Renal pelvis (tissue), 4 donors: Measurements from ENCODE around the gene SMG9. TPM values are rescaled to one million over a fixed set of nuclear protein-coding genes. Genes with fewer than 3 reads are reported as not detected.
"Not testable (repeated sequence)": the region's sequence is repeated elsewhere in the genome, so short reads cannot be mapped to it uniquely, and the experiment has no call there.

Experiments used
- DNase-seq: peaks from one replicate; pipeline ENCODE4 v3.0.0-alpha.2; 2013
- polyA plus RNA-seq, 3 donors: library from polyadenylated mRNA; unstranded; fragments of 120-200 nt; gene quantifications; one replicate each; pipeline ENCODE4 v1.2.1, GENCODE V29; 2013; ENCODE audit not compliant: insufficient read length in 3 of 3

Gene SMG9
- polyA plus RNA-seq, 3 donors = 53.0 to 62.8 (median 57.0) TPM

GRCh38 chr19:43695985-43696704, 58.6 kb downstream of the SMG9 start:
- no peak for DNase-seq

GRCh38 chr19:43694553-43694952, 60.2 kb downstream of the SMG9 start:
- no peak for DNase-seq

- no peak for DNase-seq
Observed at GRCh38 chr19:43692877-43693276, 61.9 kb downstream of the SMG9 start.

GRCh38 chr19:43692385-43692784, 62.4 kb downstream of the SMG9 start:
- DNase-seq = no peak

GRCh38 chr19:43691755-43692154, 63.0 kb downstream of the SMG9 start:
- no peak for DNase-seq

GRCh38 chr19:43690890-43691289, 63.9 kb downstream of the SMG9 start:
- no peak for DNase-seq

- DNase-seq = no peak
Observed at GRCh38 chr19:43690444-43690843, 64.3 kb downstream of the SMG9 start.

GRCh38 chr19:43688059-43688701, 66.6 kb downstream of the SMG9 start:
- DNase-seq = no peak

- DNase-seq = no peak
Observed at GRCh38 chr19:43687660-43687997, 67.1 kb downstream of the SMG9 start.

- no peak for DNase-seq
Observed at GRCh38 chr19:43684326-43684725, 70.4 kb downstream of the SMG9 start.

- no peak for DNase-seq
Observed at GRCh38 chr19:43683905-43684304, 70.9 kb downstream of the SMG9 start.

GRCh38 chr19:43682824-43683661, 71.7 kb downstream of the SMG9 start:
- no peak for DNase-seq

- DNase-seq = not testable (repeated sequence)
Observed at GRCh38 chr19:43682269-43682668, 72.5 kb downstream of the SMG9 start.

- no peak for DNase-seq
Observed at GRCh38 chr19:43681821-43682220, 72.9 kb downstream of the SMG9 start.

GRCh38 chr19:43678512-43679261, 76.1 kb downstream of the SMG9 start:
- DNase-seq = no peak

Other genes with a start within 250 kb of the SMG9 start
- gene ETHE1, start 227.8 kb downstream of the SMG9 start, polyA plus RNA-seq = 10 to 100 TPM; 25.5 to 30.8 (median 28.3) TPM
- 1 to 10 TPM; 2.7 to 3.0 (median 2.9) TPM for gene ZNF575, start 221.8 kb downstream of the SMG9 start, polyA plus RNA-seq
- gene XRCC1, start 179.4 kb downstream of the SMG9 start, polyA plus RNA-seq = 10 to 100 TPM; 59.8 to 78.8 (median 71.2) TPM
- gene PINLYP, start 179.2 kb downstream of the SMG9 start, polyA plus RNA-seq = 10 to 100 TPM; 16.1 to 24.2 (median 20.2) TPM
- gene IRGQ, start 158.8 kb downstream of the SMG9 start, polyA plus RNA-seq = 10 to 100 TPM; 12.1 to 21.0 (median 18.3) TPM
- gene ZNF576, start 158.4 kb downstream of the SMG9 start, polyA plus RNA-seq = 10 to 100 TPM; 11.1 to 13.8 (median 12.7) TPM
- 1 to 10 TPM in 2 of 3 donors, under 1 TPM in 1; 0.48 to 2.5 (median 1.8) TPM for gene SRRM5, start 142.9 kb downstream of the SMG9 start, polyA plus RNA-seq
- 100 to 1,000 TPM; 107 to 138 (median 127) TPM for gene ZNF428, start 135.3 kb downstream of the SMG9 start, polyA plus RNA-seq
- 10 to 100 TPM; 55.2 to 64.2 (median 61.2) TPM for gene CADM4, start 115.1 kb downstream of the SMG9 start, polyA plus RNA-seq
- 10 to 100 TPM in 1 of 3 donors, 1 to 10 TPM in 2; 8.5 to 10.1 (median 9.8) TPM for gene PLAUR, start 84.8 kb downstream of the SMG9 start, polyA plus RNA-seq
- not detected for gene IRGC, start 38.9 kb downstream of the SMG9 start, polyA plus RNA-seq
- gene KCNN4, start 26.0 kb upstream of the SMG9 start, polyA plus RNA-seq = 1 to 10 TPM; 1.7 to 2.3 (median 1.7) TPM
- under 1 TPM; 0.53 to 0.56 (median 0.55) TPM for gene LYPD5, start 47.5 kb upstream of the SMG9 start, polyA plus RNA-seq
- gene ZNF283, start 72.4 kb upstream of the SMG9 start, polyA plus RNA-seq = 10 to 100 TPM; 11.3 to 27.7 (median 22.3) TPM
- 10 to 100 TPM; 10.2 to 19.5 (median 14.5) TPM for gene ZNF404, start 129.0 kb upstream of the SMG9 start, polyA plus RNA-seq
- 10 to 100 TPM; 25.5 to 32.2 (median 30.1) TPM for gene ZNF45, start 180.3 kb upstream of the SMG9 start, polyA plus RNA-seq
- 1 to 10 TPM; 6.0 to 9.0 (median 8.0) TPM for gene ZNF221, start 196.3 kb upstream of the SMG9 start, polyA plus RNA-seq
- 10 to 100 TPM; 13.1 to 15.9 (median 14.5) TPM for gene ZNF155, start 229.2 kb upstream of the SMG9 start, polyA plus RNA-seq
- gene ZNF230, start 248.0 kb upstream of the SMG9 start, polyA plus RNA-seq = 1 to 10 TPM; 5.4 to 7.9 (median 7.8) TPM